Hematopoietic multipotent progenitor cell treated with erythropoietin and hydrocortisone succinate and interleukin-3 and kit ligand, for 4 days (in vitro differentiated cells): ENCODE data around the gene ATG4D.
"Not testable (repeated sequence)": the region's sequence is repeated elsewhere in the genome, so short reads cannot be mapped to it uniquely, and the experiment has no call there.

Experiments
- DNase-seq: peaks from one replicate; pipeline ENCODE4 v3.0.0-alpha.2; 2015

The ATG4D gene

GRCh38 chr19:10520652-10521318, 22.9 kb upstream of the ATG4D start:
- DNase-seq = no peak

- DNase-seq = no peak
Measured at GRCh38 chr19:10521461-10522171, 22.1 kb upstream of the ATG4D start.

- DNase-seq = no peak
Measured at GRCh38 chr19:10523135-10523636, 20.5 kb upstream of the ATG4D start.

- no peak for DNase-seq
Measured at GRCh38 chr19:10525636-10526035, 18.1 kb upstream of the ATG4D start.

- not testable (repeated sequence) for DNase-seq
Measured at GRCh38 chr19:10526887-10527286, 16.8 kb upstream of the ATG4D start.

- DNase-seq = no peak
Measured at GRCh38 chr19:10532457-10532856, 11.2 kb upstream of the ATG4D start.

- no peak for DNase-seq
Measured at GRCh38 chr19:10533646-10534386, 9.9 kb upstream of the ATG4D start.

- DNase-seq = no peak
Measured at GRCh38 chr19:10535613-10536012, 8.1 kb upstream of the ATG4D start.

GRCh38 chr19:10537668-10538067, 6.0 kb upstream of the ATG4D start:
- no peak for DNase-seq

- DNase-seq = no peak
Measured at GRCh38 chr19:10538204-10538983, 5.3 kb upstream of the ATG4D start.

GRCh38 chr19:10539016-10539415, 4.7 kb upstream of the ATG4D start:
- peak; percentile 66 for DNase-seq

- DNase-seq = peak; percentile 43
Measured at GRCh38 chr19:10543059-10543419, 665 bp upstream of the ATG4D start.

- peak; percentile 63 for DNase-seq
Measured at GRCh38 chr19:10544242-10544752, 593 bp downstream of the ATG4D start.

GRCh38 chr19:10544753-10545251, 1.1 kb downstream of the ATG4D start:
- DNase-seq = peak; percentile 41

GRCh38 chr19:10546817-10547216, 3.1 kb downstream of the ATG4D start:
- DNase-seq = no peak

GRCh38 chr19:10548746-10549276, 5.1 kb downstream of the ATG4D start:
- DNase-seq = no peak

GRCh38 chr19:10549733-10550132, 6.0 kb downstream of the ATG4D start:
- no peak for DNase-seq

GRCh38 chr19:10550336-10550735, 6.6 kb downstream of the ATG4D start:
- no peak for DNase-seq

- not testable (repeated sequence) for DNase-seq
Measured at GRCh38 chr19:10551006-10551405, 7.3 kb downstream of the ATG4D start.

- peak; percentile 90 for DNase-seq
Measured at GRCh38 chr19:10551698-10552301, 8.1 kb downstream of the ATG4D start.

GRCh38 chr19:10552510-10553053, 8.9 kb downstream of the ATG4D start:
- DNase-seq = peak; percentile 75
